Trophoblast cell (in vitro differentiated cells and primary cell): ENCODE data around the gene VPS13D.

Experiments used
- DNase-seq, 2 donors: peaks; one replicate each; pipeline ENCODE4 v3.0.0-alpha.2; 2016
- H2AFZ ChIP-seq: 2 replicates; pipeline ENCODE4 v1.6.1; 2013; ENCODE audit warnings: low read length, moderate library complexity, mild to moderate bottlenecking; ENCODE audit not compliant: insufficient read depth, poor library complexity
- H2AK5ac ChIP-seq: 2 replicates; pipeline ENCODE4 v1.6.1; 2013; ENCODE audit warnings: mild to moderate bottlenecking, low read length
- H2BK120ac ChIP-seq: 2 replicates; pipeline ENCODE4 v1.6.1; 2013; ENCODE audit warnings: low read length, mild to moderate bottlenecking, moderate library complexity; ENCODE audit not compliant: insufficient read depth, poor library complexity
- H2BK12ac ChIP-seq: 2 replicates; pipeline ENCODE4 v1.6.1; 2013; ENCODE audit warnings: mild to moderate bottlenecking, low read length, moderate library complexity
- H2BK5ac ChIP-seq: 2 replicates; pipeline ENCODE4 v1.6.1; 2013; ENCODE audit warnings: low read length, low read depth, moderate library complexity, mild to moderate bottlenecking; ENCODE audit not compliant: poor library complexity
- H3K14ac ChIP-seq: 2 replicates; pipeline ENCODE4 v1.6.1; 2013; ENCODE audit warnings: mild to moderate bottlenecking, low read length
- H3K18ac ChIP-seq: 2 replicates; pipeline ENCODE4 v1.6.1; 2013; ENCODE audit warnings: mild to moderate bottlenecking, low read length
- H3K23ac ChIP-seq: 2 replicates; pipeline ENCODE4 v1.6.1; 2013; ENCODE audit warnings: low read length
- H3K27ac ChIP-seq: 2 replicates; pipeline ENCODE4 v1.5.1; 2013; ENCODE audit warnings: low read depth, mild to moderate bottlenecking, inconsistent platforms, low read length, moderate library complexity
- H3K27me3 ChIP-seq: 2 replicates; pipeline ENCODE4 v1.6.1; 2013; ENCODE audit warnings: inconsistent platforms, mild to moderate bottlenecking, low read length, moderate library complexity; ENCODE audit not compliant: insufficient read depth
- H3K36me3 ChIP-seq, 2 experiments: 1 replicate in 1 of 2; 2 replicates in 1 of 2; pipeline ENCODE4 v1.6.1; 2013; ENCODE audit warnings: low read length in 2 of 2, mild to moderate bottlenecking in 2 of 2, moderate library complexity in 1 of 2; ENCODE audit not compliant: insufficient read depth in 2 of 2, control insufficient read depth in 1 of 2
- H3K4ac ChIP-seq: 2 replicates; pipeline ENCODE4 v1.6.1; 2013; ENCODE audit warnings: low read depth, mild to moderate bottlenecking, low read length, moderate library complexity
- H3K4me1 ChIP-seq, 2 experiments: 1 replicate in 1 of 2; 2 replicates in 1 of 2; pipeline ENCODE4 v1.6.1; 2013; ENCODE audit warnings: low read length in 2 of 2, mild to moderate bottlenecking in 2 of 2, moderate library complexity in 1 of 2; ENCODE audit not compliant: insufficient read depth in 2 of 2, control insufficient read depth in 1 of 2
- H3K4me2 ChIP-seq: 2 replicates; pipeline ENCODE4 v1.6.1; 2013; ENCODE audit warnings: inconsistent platforms, mild to moderate bottlenecking, low read length, moderate library complexity
- H3K4me3 ChIP-seq: 2 replicates; pipeline ENCODE4 v1.5.1; 2013; ENCODE audit warnings: mild to moderate bottlenecking, low read depth, low read length, inconsistent platforms
- H3K79me1 ChIP-seq: one replicate; pipeline ENCODE4 v1.6.1; 2013; ENCODE audit warnings: low read length
- H3K79me2 ChIP-seq: 2 replicates; pipeline ENCODE4 v1.6.1; 2013; ENCODE audit warnings: low read length, mild to moderate bottlenecking; ENCODE audit not compliant: control insufficient read depth, insufficient read depth, poor library complexity
- H3K9ac ChIP-seq: 2 replicates; pipeline ENCODE4 v1.6.1; 2013; ENCODE audit warnings: mild to moderate bottlenecking, low read length
- H3K9me3 ChIP-seq: 2 replicates; pipeline ENCODE4 v1.6.1; 2013; ENCODE audit warnings: low read depth, mild to moderate bottlenecking, control low read depth, inconsistent platforms, low read length; ENCODE audit not compliant: insufficient read depth
- H4K12ac ChIP-seq: 2 replicates; pipeline ENCODE4 v1.6.1; 2013; ENCODE audit warnings: low read depth, mild to moderate bottlenecking, low read length, moderate library complexity
- H4K8ac ChIP-seq: 2 replicates; pipeline ENCODE4 v1.6.1; 2013; ENCODE audit warnings: low read depth, mild to moderate bottlenecking, low read length, moderate library complexity
- H4K91ac ChIP-seq: one replicate; pipeline ENCODE4 v1.6.1; 2013; ENCODE audit warnings: low read depth, mild to moderate bottlenecking, low read length, moderate library complexity
- WGBS: extraction: QIAGEN DNeasy Blood & Tissue Kit; methylation state at CpG from one replicate; pipeline ENCODE4 v1.1.7; 2013; ENCODE audit warnings: missing lambda C conversion rate; ENCODE audit not compliant: insufficient read length, insufficient coverage; ENCODE audit errors: extremely low coverage; 5-methylcytosine and 5-hydroxymethylcytosine counted together

VPS13D gene

GRCh38 chr1:12245733-12246132, 15.9 kb downstream of the VPS13D start:
- no peak overlapping the region for H3K18ac ChIP-seq
- H3K4ac ChIP-seq, result no peak overlapping the region
- H4K8ac ChIP-seq, result no peak overlapping the region
- no peak overlapping the region for H3K4me2 ChIP-seq
- H3K4me3 ChIP-seq, result no peak overlapping the region
- no peak overlapping the region for H3K23ac ChIP-seq
- no peaks in the 10 kb centered on the region for H3K27me3 ChIP-seq
- no peaks in the 10 kb centered on the region for H3K4me1 ChIP-seq
- H3K9me3 ChIP-seq, result no peaks in the 10 kb centered on the region
- H2BK120ac ChIP-seq, result no peak overlapping the region
- no peak overlapping the region for H2BK5ac ChIP-seq
- H3K36me3 ChIP-seq, result peaks cover 15 to 39% of the 10 kb centered on the region in 2 experiments
- no peak overlapping the region for H3K27ac ChIP-seq
- H4K91ac ChIP-seq, result no peak overlapping the region
- H2AK5ac ChIP-seq, result no peak overlapping the region
- no peak overlapping the region for H4K12ac ChIP-seq
- no peak overlapping the region for H2BK12ac ChIP-seq
- no peak overlapping the region for H2AFZ ChIP-seq
- no peak overlapping the region for H3K9ac ChIP-seq
- no peak for DNase-seq
- no peaks in the 10 kb centered on the region for H3K79me2 ChIP-seq
- H3K79me1 ChIP-seq, result no peaks in the 10 kb centered on the region
- no peak overlapping the region for H3K14ac ChIP-seq

GRCh38 chr1:12246584-12246983, 16.8 kb downstream of the VPS13D start:
- Histone ChIP-seq H3K27ac (no peak overlapping the region), H3K18ac (no peak overlapping the region), H2BK5ac (no peak overlapping the region), H3K9me3 (no peaks in the 10 kb centered on the region), H4K12ac (no peak overlapping the region), H3K79me1 (no peaks in the 10 kb centered on the region), H3K9ac (no peak overlapping the region), H3K23ac (no peak overlapping the region), H2AK5ac (no peak overlapping the region), H3K4me2 (no peak overlapping the region), H3K4ac (no peak overlapping the region), H2BK120ac (no peak overlapping the region), H3K79me2 (no peaks in the 10 kb centered on the region), H3K14ac (no peak overlapping the region), H3K4me1 (no peaks in the 10 kb centered on the region), H4K8ac (no peak overlapping the region), H2AFZ (no peak overlapping the region), H4K91ac (no peak overlapping the region), H3K36me3 (peaks cover 15 to 44% of the 10 kb centered on the region in 2 experiments), H3K27me3 (no peaks in the 10 kb centered on the region), H3K4me3 (no peak overlapping the region), H2BK12ac (no peak overlapping the region)
- no peak for DNase-seq
- no CpG with 5 or more reads among the region's 6 CpGs for WGBS

- H3K4me3 ChIP-seq, result no peak overlapping the region
- H3K36me3 ChIP-seq, result peaks cover 21 to 44% of the 10 kb centered on the region in 2 experiments
- no peak overlapping the region for H3K4me2 ChIP-seq
- H3K4me1 ChIP-seq, result no peaks in the 10 kb centered on the region
- H3K18ac ChIP-seq, result no peak overlapping the region
- DNase-seq, result no peak
- H3K23ac ChIP-seq, result no peak overlapping the region
- H3K79me1 ChIP-seq, result no peaks in the 10 kb centered on the region
- H3K27ac ChIP-seq, result no peak overlapping the region
- no peak overlapping the region for H3K14ac ChIP-seq
- H4K91ac ChIP-seq, result no peak overlapping the region
- no peak overlapping the region for H2BK12ac ChIP-seq
- H2BK5ac ChIP-seq, result no peak overlapping the region
- H4K12ac ChIP-seq, result no peak overlapping the region
- WGBS, result no CpG with 5 or more reads among the region's 1 CpG
- H3K9ac ChIP-seq, result no peak overlapping the region
- H3K79me2 ChIP-seq, result no peaks in the 10 kb centered on the region
- no peaks in the 10 kb centered on the region for H3K27me3 ChIP-seq
- no peak overlapping the region for H2AK5ac ChIP-seq
- H2AFZ ChIP-seq, result no peak overlapping the region
- no peak overlapping the region for H4K8ac ChIP-seq
- H3K4ac ChIP-seq, result no peak overlapping the region
- no peaks in the 10 kb centered on the region for H3K9me3 ChIP-seq
- H2BK120ac ChIP-seq, result no peak overlapping the region
These were observed 19.4 kb downstream of the VPS13D start for GRCh38 chr1:12249181-12249580.

- H2AK5ac ChIP-seq, result no peak overlapping the region
- H3K79me1 ChIP-seq, result no peaks in the 10 kb centered on the region
- H3K14ac ChIP-seq, result no peak overlapping the region
- DNase-seq, result no peak
- H3K27ac ChIP-seq, result no peak overlapping the region
- no peak overlapping the region for H2BK12ac ChIP-seq
- H3K9me3 ChIP-seq, result no peaks in the 10 kb centered on the region
- no CpG with 5 or more reads among the region's 6 CpGs for WGBS
- peaks cover 19 to 38% of the 10 kb centered on the region in 2 experiments for H3K36me3 ChIP-seq
- H3K4me3 ChIP-seq, result no peak overlapping the region
- H3K4ac ChIP-seq, result no peak overlapping the region
- H4K8ac ChIP-seq, result no peak overlapping the region
- H3K23ac ChIP-seq, result no peak overlapping the region
- no peak overlapping the region for H4K12ac ChIP-seq
- no peak overlapping the region for H3K4me2 ChIP-seq
- H2BK5ac ChIP-seq, result no peak overlapping the region
- no peak overlapping the region for H2AFZ ChIP-seq
- H3K9ac ChIP-seq, result no peak overlapping the region
- no peaks in the 10 kb centered on the region for H3K4me1 ChIP-seq
- no peaks in the 10 kb centered on the region for H3K79me2 ChIP-seq
- H3K18ac ChIP-seq, result no peak overlapping the region
- H2BK120ac ChIP-seq, result no peak overlapping the region
- H3K27me3 ChIP-seq, result no peaks in the 10 kb centered on the region
- no peak overlapping the region for H4K91ac ChIP-seq
These were observed 19.9 kb downstream of the VPS13D start for GRCh38 chr1:12249748-12250147.
